Measurements from ENCODE around the gene SEMA4G.

The SEMA4G gene

GRCh38 chr10:101000127-101000914 lies 31.0 kb downstream of the SEMA4G start:
- no peak for DNase-seq (ENCODE audit: low read depth)
- no peak for TF ChIP-seq CTCF (IDR thresholded peaks at IDR 0.05; ENCODE audit: insufficient read depth, low read depth, low read length, missing control alignments)
- peak overlapping the region; percentile 40 for H3K4me3 ChIP-seq (ENCODE audit: low read depth, low read length)

GRCh38 chr10:101000915-101001658 lies 31.8 kb downstream of the SEMA4G start:
- TF ChIP-seq CTCF (IDR thresholded peaks at IDR 0.05; ENCODE audit: insufficient read depth, low read depth, low read length, missing control alignments), result no peak
- DNase-seq (ENCODE audit: low read depth), result no peak
- no peak overlapping the region for H3K4me3 ChIP-seq (ENCODE audit: low read depth, low read length)

- TF ChIP-seq CTCF (IDR thresholded peaks at IDR 0.05; ENCODE audit: insufficient read depth, low read depth, low read length, missing control alignments), result no peak
- DNase-seq (ENCODE audit: low read depth), result no peak
- no peak overlapping the region for H3K4me3 ChIP-seq (ENCODE audit: low read depth, low read length)
These were observed 32.3 kb downstream of the SEMA4G start for GRCh38 chr10:101001659-101002035.

GRCh38 chr10:101002456-101002855 lies 33.2 kb downstream of the SEMA4G start:
- DNase-seq (ENCODE audit: low read depth), result no peak
- TF ChIP-seq CTCF (IDR thresholded peaks at IDR 0.05; ENCODE audit: insufficient read depth, low read depth, low read length, missing control alignments), result no peak
- H3K4me3 ChIP-seq (ENCODE audit: low read depth, low read length), result no peak overlapping the region

- no peak overlapping the region for H3K4me3 ChIP-seq (ENCODE audit: low read depth, low read length)
- TF ChIP-seq CTCF (IDR thresholded peaks at IDR 0.05; ENCODE audit: insufficient read depth, low read depth, low read length, missing control alignments), result no peak
- DNase-seq (ENCODE audit: low read depth), result no peak
These were observed 34.4 kb downstream of the SEMA4G start for GRCh38 chr10:101003639-101004206.

- no peak for TF ChIP-seq CTCF (IDR thresholded peaks at IDR 0.05; ENCODE audit: insufficient read depth, low read depth, low read length, missing control alignments)
- DNase-seq (ENCODE audit: low read depth), result no peak
- no peak overlapping the region for H3K4me3 ChIP-seq (ENCODE audit: low read depth, low read length)
These were observed 36.1 kb downstream of the SEMA4G start for GRCh38 chr10:101005361-101005760.
